Stimulated activated CD4-positive, alpha-beta T cell treated with anti-CD3 and anti-CD28 coated beads, TNF-alpha, amount 100 ng/mL, for 48 hours (primary cell): Measurements from ENCODE around the gene TMEM139.
"Not testable (repeated sequence)": the region's sequence is repeated elsewhere in the genome, so short reads cannot be mapped to it uniquely, and the experiment has no call there.

Experiments
- DNase-seq, 3 donors: peaks; one replicate each; pipeline ENCODE4 v3.0.0-alpha.2; 2020; ENCODE audit warnings: low read depth in 3 of 3

Gene TMEM139

DNA sequence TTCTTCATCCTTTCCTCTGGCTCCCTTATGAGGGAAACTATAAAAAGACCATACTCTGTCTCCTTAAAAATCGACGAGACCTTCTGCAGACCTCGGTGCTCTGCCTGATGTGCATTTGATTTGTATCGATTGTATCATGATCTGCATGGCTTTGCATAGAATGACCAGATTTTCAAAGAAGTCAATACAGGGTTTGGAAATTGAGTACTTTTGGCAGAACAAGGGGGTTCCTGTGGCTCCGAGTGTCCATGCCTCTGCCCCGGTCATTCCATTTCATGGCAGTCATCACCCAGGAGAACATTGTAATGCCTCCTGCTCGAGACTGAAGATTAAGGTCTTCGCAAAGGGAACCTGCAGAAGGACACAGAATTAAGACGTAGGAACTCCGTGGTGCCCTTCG lies 4.1 kb downstream of the TMEM139 start:
- DNase-seq, result no peak

DNA sequence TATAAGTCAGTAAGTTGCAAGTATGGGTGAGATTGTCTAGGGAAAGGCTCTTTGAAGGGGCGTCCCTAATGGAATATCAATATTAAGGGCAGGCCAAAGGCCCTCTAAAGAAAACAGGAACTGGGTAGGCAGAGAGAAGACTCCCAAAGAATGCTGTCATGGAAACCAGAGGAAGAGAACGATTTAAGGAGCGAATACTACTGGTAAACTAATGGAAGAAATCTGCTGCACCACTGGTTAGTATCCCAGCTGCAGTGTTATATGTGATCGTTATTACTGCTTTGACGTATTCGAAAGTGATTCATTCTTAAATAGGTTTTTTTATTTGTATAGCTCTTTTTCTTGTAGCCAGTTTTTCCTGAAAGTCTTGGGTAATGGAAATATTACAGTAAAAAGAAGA lies 4.7 kb downstream of the TMEM139 start:
- no peak for DNase-seq

DNA sequence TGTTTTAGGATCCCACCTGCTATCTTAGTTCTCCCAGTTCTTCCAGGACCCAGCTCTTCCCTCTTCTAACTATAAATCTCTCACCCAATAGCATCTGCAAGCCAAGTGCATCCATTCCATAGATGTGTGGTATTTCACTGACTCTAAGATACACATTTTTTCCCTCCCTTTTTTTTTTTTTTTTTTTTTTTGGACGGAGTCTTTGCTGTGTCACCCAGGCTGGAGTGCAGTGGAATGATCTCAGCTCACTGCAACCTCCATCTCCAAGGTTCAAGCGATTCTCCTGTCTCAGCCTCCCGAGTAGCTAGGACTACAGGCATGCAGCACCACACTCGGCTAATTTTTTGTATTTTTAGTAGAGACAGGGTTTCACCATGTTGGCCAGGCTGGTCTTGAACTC lies 5.1 kb downstream of the TMEM139 start:
- not testable (repeated sequence) for DNase-seq

DNA sequence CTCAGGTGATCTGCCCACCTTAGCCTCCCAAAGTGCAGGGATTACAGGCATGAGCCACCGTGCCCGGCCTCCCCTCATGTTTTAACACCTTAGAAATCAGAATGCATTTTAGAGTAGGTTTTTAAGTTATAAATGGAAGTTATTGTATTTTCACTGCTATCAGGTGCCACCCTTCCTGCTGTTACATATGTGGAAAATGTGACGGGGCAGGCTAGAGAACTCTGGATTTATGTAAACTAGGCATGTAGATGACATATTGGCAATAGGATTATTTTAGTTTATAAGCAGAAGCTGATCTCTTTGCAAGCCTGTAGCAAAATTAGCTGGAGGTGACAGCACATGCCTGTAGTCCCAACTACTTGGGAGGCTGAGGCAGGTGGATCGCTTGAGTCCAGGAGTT lies 5.5 kb downstream of the TMEM139 start:
- DNase-seq, result no peak

- no peak for DNase-seq
Measured at GRCh38 chr7:143292876-143293275, 8.1 kb downstream of the TMEM139 start.

- no peak for DNase-seq
Measured at GRCh38 chr7:143295870-143296269, 11.1 kb downstream of the TMEM139 start.

- DNase-seq, result no peak
Measured at GRCh38 chr7:143296686-143297085, 11.9 kb downstream of the TMEM139 start.

GRCh38 chr7:143299346-143299745 lies 14.6 kb downstream of the TMEM139 start:
- DNase-seq, result no peak

- peak; percentile 28 to 51 (median 29) for DNase-seq
Measured at GRCh38 chr7:143299840-143300239, 15.1 kb downstream of the TMEM139 start.

DNA sequence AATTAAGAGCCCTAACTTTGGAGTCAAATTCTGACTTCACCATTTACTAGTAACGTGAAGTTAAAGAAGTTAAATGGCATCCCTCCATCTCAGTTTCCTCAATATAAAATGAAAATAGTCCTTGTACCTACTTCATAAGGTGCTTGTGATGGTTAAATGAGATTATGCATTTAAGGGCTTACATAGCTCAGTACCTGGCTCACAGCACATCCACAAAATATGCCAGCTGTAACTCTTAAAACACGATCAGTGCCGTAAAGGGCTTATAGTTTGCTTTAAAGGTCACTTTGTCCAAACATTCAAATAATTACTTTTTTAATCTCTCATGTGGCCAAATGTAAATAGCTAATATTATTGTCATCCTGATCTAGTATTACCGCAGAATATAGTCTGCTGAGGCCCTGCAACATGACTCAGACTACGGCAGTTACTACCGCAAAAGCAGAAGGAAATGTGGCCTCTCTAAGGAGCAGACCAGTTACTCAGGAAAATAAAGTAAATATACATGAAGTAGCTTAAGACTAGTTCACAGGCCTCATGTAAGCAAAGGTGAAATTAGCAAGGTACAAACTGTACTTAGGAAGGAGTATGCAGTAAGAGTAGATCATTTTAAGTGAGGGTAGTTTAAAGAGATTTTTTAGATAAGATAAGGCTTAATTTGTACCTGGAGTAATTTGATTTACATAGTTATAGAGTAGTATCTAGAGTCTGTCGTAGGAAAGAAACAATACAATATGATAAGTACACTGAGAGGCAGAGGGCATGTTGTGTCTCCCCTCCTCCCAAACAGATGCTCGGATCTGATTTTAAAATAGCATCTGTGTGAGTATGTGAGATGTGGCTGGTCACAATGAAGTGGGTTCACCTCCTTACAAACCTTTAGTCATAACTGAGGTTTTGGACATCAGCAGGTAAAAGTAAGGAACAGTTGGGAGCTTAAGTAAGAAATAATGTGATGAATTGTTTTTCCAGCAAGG lies 16.5 kb downstream of the TMEM139 start:
- DNase-seq, result no peak

- DNase-seq, result no peak
Measured at GRCh38 chr7:143303733-143304132, 19.0 kb downstream of the TMEM139 start.

- no peak for DNase-seq
Measured at GRCh38 chr7:143304938-143305337, 20.2 kb downstream of the TMEM139 start.

GRCh38 chr7:143305423-143306070 lies 20.8 kb downstream of the TMEM139 start:
- peak; percentile 36 to 65 (median 51) for DNase-seq

- DNase-seq, result no peak
Measured at GRCh38 chr7:143308632-143309031, 23.9 kb downstream of the TMEM139 start.

DNA sequence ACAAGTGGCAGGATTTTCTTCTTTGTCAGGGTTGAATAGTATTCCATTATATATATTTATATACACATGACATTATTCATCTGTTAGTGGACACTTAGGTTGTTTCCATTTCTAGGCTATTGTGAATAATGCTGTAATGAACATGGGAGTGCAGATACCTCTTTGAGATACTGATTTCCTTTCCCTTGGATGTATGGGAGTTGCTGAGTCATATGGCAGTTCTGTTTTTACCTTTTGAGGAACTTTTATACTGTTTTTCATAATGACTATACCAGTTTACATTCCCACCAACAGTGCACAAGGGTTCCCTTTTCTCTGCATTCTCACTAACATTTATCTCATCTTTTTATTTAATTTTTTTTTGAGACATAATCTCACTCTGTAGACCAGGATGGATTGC lies 29.4 kb downstream of the TMEM139 start:
- DNase-seq, result no peak

GRCh38 chr7:143315776-143316175 lies 31.0 kb downstream of the TMEM139 start, which contains the start of gene CLCN1:
TSS of gene CLCN1 (plus strand) at chr7:143316111. CDS start at chr7:143316213, 102 bp downstream.
- no peak for DNase-seq

- DNase-seq, result no peak
Measured at GRCh38 chr7:143316492-143316891, 31.7 kb downstream of the TMEM139 start.

DNA sequence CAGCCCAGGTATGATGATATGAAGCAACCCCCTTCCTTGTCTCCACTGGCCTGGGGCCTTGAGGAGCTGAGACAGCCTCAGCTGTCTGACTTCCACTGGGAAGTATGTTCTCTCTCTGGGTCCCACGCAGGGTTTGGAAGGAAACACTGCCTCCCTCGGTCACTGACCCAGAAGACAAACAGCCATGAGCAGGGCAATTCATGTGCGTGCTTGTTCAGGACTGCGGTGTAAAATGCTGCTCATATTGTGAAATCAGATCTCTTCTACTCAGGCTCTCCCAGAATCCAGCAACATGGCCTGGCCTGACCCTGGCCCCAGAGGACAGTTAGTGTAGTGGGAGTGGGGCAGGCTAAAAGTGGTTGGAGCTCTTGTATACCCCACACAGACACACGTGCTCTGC lies 33.9 kb downstream of the TMEM139 start:
- no peak for DNase-seq

- no peak for DNase-seq
Measured at GRCh38 chr7:143320620-143321019, 35.9 kb downstream of the TMEM139 start.

DNA sequence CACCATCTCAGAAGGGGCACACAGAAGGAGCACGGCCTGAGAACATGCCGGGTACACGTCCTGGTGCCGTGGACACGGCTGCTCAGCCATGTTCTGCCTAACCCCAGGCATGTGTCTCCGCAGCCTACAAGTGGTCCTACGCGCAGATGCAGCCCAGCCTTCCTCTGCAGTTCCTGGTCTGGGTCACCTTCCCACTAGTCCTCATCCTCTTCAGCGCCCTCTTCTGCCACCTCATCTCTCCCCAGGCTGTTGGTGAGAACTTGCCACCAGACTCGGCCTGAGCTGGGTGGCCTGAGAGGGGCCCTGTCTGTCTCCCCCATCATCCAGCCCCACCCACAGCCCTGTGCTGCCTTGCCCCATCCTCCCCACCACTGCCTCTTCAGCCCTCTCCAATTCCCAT lies 36.5 kb downstream of the TMEM139 start:
- DNase-seq, result no peak

- no peak for DNase-seq
Measured at GRCh38 chr7:143321734-143322133, 37.0 kb downstream of the TMEM139 start.

DNA sequence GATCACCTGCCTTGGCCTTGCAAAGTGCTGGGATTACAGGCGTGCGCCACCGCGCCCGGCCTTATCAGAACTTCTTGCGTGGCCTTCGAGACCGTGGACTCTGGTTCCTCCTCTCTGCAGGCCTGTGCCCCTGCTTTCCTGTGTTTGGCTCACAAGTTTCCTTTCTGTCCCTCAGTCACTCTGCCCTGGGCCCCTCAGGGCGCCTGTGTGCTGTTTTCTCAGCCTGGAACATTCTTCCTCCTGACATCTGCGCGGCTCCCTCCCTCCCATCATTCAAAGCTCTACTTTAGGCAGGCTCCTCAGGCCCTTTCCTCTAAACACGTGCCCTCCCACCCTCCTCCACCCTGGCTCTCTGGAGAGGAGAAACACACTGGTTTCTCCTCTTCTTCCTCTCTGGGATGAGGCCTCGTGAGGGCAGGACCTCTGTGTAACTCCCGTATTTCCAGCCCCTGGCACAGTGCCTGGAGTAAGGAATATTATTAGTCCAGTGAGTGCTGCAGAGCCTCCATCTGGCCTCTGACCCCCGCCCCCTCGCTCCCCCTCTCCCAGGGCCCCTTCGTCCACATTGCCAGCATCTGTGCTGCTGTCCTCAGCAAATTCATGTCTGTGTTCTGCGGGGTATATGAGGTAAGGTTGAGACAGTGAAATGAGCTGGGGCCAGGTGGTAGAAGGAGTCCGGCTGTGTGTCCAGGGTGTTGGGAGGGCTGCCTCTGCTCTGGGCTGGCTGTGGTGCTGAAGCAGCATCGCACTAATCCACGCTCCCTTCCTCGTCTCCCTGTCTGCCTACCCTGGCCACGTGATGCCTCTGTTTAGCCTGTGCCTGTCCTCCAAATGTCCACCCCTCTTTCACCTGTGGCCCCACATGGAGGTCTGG lies 38.2 kb downstream of the TMEM139 start:
- DNase-seq, result no peak
